H9 (cell line): ENCODE measurements around the gene TM7SF3. TPM values are rescaled to one million over a fixed set of nuclear protein-coding genes. Genes with fewer than 3 reads are reported as not detected.

Experiments
- DNase-seq: peaks from one replicate; pipeline ENCODE4 v3.0.0-alpha.2; 2017
- H2AFZ ChIP-seq: one replicate; pipeline ENCODE4 v1.6.1; 2013; ENCODE audit warnings: mild to moderate bottlenecking, low read length, control low read depth, moderate library complexity
- H2AK5ac ChIP-seq: 2 replicates; pipeline ENCODE4 v1.6.1; 2013; ENCODE audit warnings: low read length, control low read depth, mixed read lengths; ENCODE audit not compliant: insufficient read length
- H2BK120ac ChIP-seq: one replicate; pipeline ENCODE4 v1.6.1; 2013; ENCODE audit warnings: low read depth, mild to moderate bottlenecking, low read length, control low read depth, inconsistent platforms; ENCODE audit not compliant: poor library complexity, severe bottlenecking
- H2BK12ac ChIP-seq: 2 replicates; pipeline ENCODE4 v1.6.1; 2013; ENCODE audit warnings: low read length, control low read depth, mixed read lengths, low read depth; ENCODE audit not compliant: insufficient read length
- H2BK15ac ChIP-seq: 2 replicates; pipeline ENCODE4 v1.6.1; 2013; ENCODE audit warnings: low read depth, low read length, control low read depth
- H2BK20ac ChIP-seq: one replicate; pipeline ENCODE4 v1.6.1; 2013; ENCODE audit warnings: low read depth, mild to moderate bottlenecking, low read length, control low read depth, inconsistent platforms; ENCODE audit not compliant: poor library complexity, severe bottlenecking
- H2BK5ac ChIP-seq: 2 replicates; pipeline ENCODE4 v1.6.1; 2013; ENCODE audit warnings: low read length, control low read depth, mixed read lengths; ENCODE audit not compliant: insufficient read length
- H3K14ac ChIP-seq: 2 replicates; pipeline ENCODE4 v1.6.1; 2013; ENCODE audit warnings: low read length, control low read depth; ENCODE audit not compliant: insufficient read depth
- H3K18ac ChIP-seq: 2 replicates; pipeline ENCODE4 v1.6.1; 2013; ENCODE audit warnings: low read depth, mild to moderate bottlenecking, mixed read lengths, low read length, control low read depth; ENCODE audit not compliant: insufficient read length
- H3K23ac ChIP-seq: 2 replicates; pipeline ENCODE4 v1.6.1; 2013; ENCODE audit warnings: low read length, control low read depth, mixed read lengths, low read depth; ENCODE audit not compliant: insufficient read length
- H3K23me2 ChIP-seq: 2 replicates; pipeline ENCODE4 v1.6.1; 2013; ENCODE audit warnings: low read depth, mild to moderate bottlenecking, mixed read lengths, low read length, control low read depth; ENCODE audit not compliant: insufficient read length, poor library complexity, severe bottlenecking
- H3K27ac ChIP-seq: 2 replicates; pipeline ENCODE4 v1.5.1; 2013; ENCODE audit warnings: low read length, control low read depth, mixed read lengths, low read depth; ENCODE audit not compliant: insufficient read length
- H3K27me3 ChIP-seq: 2 replicates; pipeline ENCODE4 v1.6.1; 2013; ENCODE audit warnings: low read length, control low read depth, inconsistent platforms; ENCODE audit not compliant: insufficient read depth
- H3K4ac ChIP-seq: 2 replicates; pipeline ENCODE4 v1.6.1; 2013; ENCODE audit warnings: low read depth, mild to moderate bottlenecking, control low read depth, inconsistent platforms, low read length, moderate library complexity
- H3K4me1 ChIP-seq: 2 replicates; pipeline ENCODE4 v1.6.1; 2013; ENCODE audit warnings: low read length, control low read depth, inconsistent platforms; ENCODE audit not compliant: insufficient read depth
- H3K4me2 ChIP-seq: 2 replicates; pipeline ENCODE4 v1.6.1; 2013; ENCODE audit warnings: low read length, control low read depth, mixed read lengths; ENCODE audit not compliant: insufficient read length, insufficient read depth
- H3K56ac ChIP-seq: 2 replicates; pipeline ENCODE4 v1.6.1; 2013; ENCODE audit warnings: low read depth, mild to moderate bottlenecking, mixed read lengths, low read length, control low read depth; ENCODE audit not compliant: insufficient read length
- H3K79me1 ChIP-seq: 2 replicates; pipeline ENCODE4 v1.6.1; 2013; ENCODE audit warnings: low read depth, mild to moderate bottlenecking, moderate library complexity, low read length, control low read depth, inconsistent platforms; ENCODE audit not compliant: insufficient read depth, poor library complexity, severe bottlenecking
- H3K79me2 ChIP-seq: 2 replicates; pipeline ENCODE4 v1.6.1; 2013; ENCODE audit warnings: low read length, control low read depth, inconsistent platforms; ENCODE audit not compliant: insufficient read depth
- H3K9ac ChIP-seq: 2 replicates; pipeline ENCODE4 v1.6.1; 2013; ENCODE audit warnings: low read length, control low read depth, mixed read lengths; ENCODE audit not compliant: insufficient read length; ENCODE audit errors: extremely low read depth
- H3K9me3 ChIP-seq: one replicate; pipeline ENCODE4 v1.6.1; 2013; ENCODE audit warnings: low read depth, low read length, inconsistent platforms; ENCODE audit not compliant: control insufficient read depth
- H3T11ph ChIP-seq: one replicate; pipeline ENCODE4 v1.6.1; 2013; ENCODE audit warnings: mild to moderate bottlenecking, low read length, control low read depth, inconsistent platforms
- H4K20me1 ChIP-seq: one replicate; pipeline ENCODE4 v1.6.1; 2013; ENCODE audit not compliant: control insufficient read depth, insufficient read length, insufficient read depth
- H4K5ac ChIP-seq: 2 replicates; pipeline ENCODE4 v1.6.1; 2013; ENCODE audit warnings: low read depth, mild to moderate bottlenecking, mixed read lengths, low read length, control low read depth; ENCODE audit not compliant: insufficient read length
- H4K8ac ChIP-seq: replicated peaks from 2 replicates; pipeline ENCODE4 v1.6.1; 2013; ENCODE audit warnings: low read length, control low read depth, mixed read lengths, low read depth; ENCODE audit not compliant: insufficient read length
- H4K91ac ChIP-seq: 2 replicates; pipeline ENCODE4 v1.6.1; 2013; ENCODE audit warnings: low read depth, mild to moderate bottlenecking, moderate library complexity, mixed read lengths, low read length, control low read depth; ENCODE audit not compliant: insufficient read length
- H3K27ac Mint-ChIP-seq, 3 experiments: 2 replicates in 2 of 3; 3 replicates in 1 of 3; pipeline ENCODE4 v1.8.0; 2020 to 2021; ENCODE audit warnings: mixed read lengths in 3 of 3, mild to moderate bottlenecking in 1 of 3, moderate library complexity in 1 of 3
- H3K27me3 Mint-ChIP-seq: 2 replicates; pipeline ENCODE4 v1.8.0; 2021; ENCODE audit warnings: low read depth, mild to moderate bottlenecking, moderate library complexity, mixed read lengths
- H3K36me3 Mint-ChIP-seq, 3 experiments: 2 replicates in 2 of 3; 3 replicates in 1 of 3; pipeline ENCODE4 v1.8.0; 2020 to 2021; ENCODE audit warnings: low read depth in 3 of 3, mixed read lengths in 3 of 3; ENCODE audit not compliant: insufficient read depth in 1 of 3
- H3K4me1 Mint-ChIP-seq, 2 experiments: 2 replicates each; pipeline ENCODE4 v1.8.0; 2020; ENCODE audit warnings: mixed read lengths in 2 of 2
- H3K4me3 Mint-ChIP-seq, 2 experiments: 2 replicates in 1 of 2; 3 replicates in 1 of 2; pipeline ENCODE4 v1.8.0; 2020 to 2021; ENCODE audit warnings: mild to moderate bottlenecking in 2 of 2, mixed read lengths in 2 of 2, moderate library complexity in 1 of 2
- H3K9me3 Mint-ChIP-seq, 2 experiments: 2 replicates in 1 of 2; 3 replicates in 1 of 2; pipeline ENCODE4 v1.8.0; 2020; ENCODE audit warnings: mild to moderate bottlenecking in 2 of 2, mixed read lengths in 2 of 2, moderate library complexity in 1 of 2
- WGBS: extraction: QIAGEN DNeasy Blood & Tissue Kit; methylation state at CpG from one replicate; pipeline ENCODE4 v1.1.7; 2013; ENCODE audit warnings: missing lambda C conversion rate, low lambda C conversion rate, mixed read lengths; ENCODE audit not compliant: insufficient read length; ENCODE audit errors: extremely low coverage; 5-methylcytosine and 5-hydroxymethylcytosine counted together
- total RNA-seq: library from RNA; stranded (reverse); gene quantifications from 2 replicates; pipeline ENCODE4 v1.2.1, GENCODE V29; 2021
- TF ChIP-seq, protein P1 (sequence below): fragments of 200-600 bp; sonication (generic); conservative IDR thresholded peaks from 3 replicates; pipeline ENCODE4 v1.8.0; 2021; ENCODE audit warnings: antibody characterized with exemption, mild to moderate bottlenecking

TM7SF3 gene
- total RNA-seq, 1 experiment from 2014 or later: 74.9 TPM

DNA sequence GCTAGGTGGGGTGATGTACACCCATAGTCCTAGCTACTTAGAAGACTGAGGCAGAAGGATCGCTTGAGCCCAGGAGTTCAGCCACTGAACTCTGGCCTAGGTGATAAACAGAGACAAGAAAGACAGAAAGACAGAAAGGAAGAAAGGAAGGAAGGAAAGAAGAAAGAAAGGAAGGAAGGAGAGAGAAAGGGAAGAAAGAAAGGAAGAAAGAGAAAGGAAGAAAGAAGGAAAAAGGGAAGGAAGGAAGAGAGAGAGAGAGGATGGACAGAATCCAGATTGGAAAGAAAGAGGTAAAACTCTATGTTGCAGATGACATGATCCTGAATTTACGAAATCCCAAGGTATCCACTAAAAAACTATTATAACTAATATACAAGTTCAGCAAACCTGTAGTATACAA, 84.6 kb downstream of the TM7SF3 start:
- H3K23me2 ChIP-seq: no peaks in the 10 kb centered on the region
- no peak overlapping the region for H3K4ac ChIP-seq
- H3K23ac ChIP-seq: no peak overlapping the region
- no peaks in the 10 kb centered on the region for H4K20me1 ChIP-seq
- no peak overlapping the region for H2BK5ac ChIP-seq
- no peak overlapping the region for H3K56ac ChIP-seq
- H3K9ac ChIP-seq: no peak overlapping the region
- no peak overlapping the region for H3K27ac ChIP-seq
- H2AFZ ChIP-seq: no peak overlapping the region
- H4K91ac ChIP-seq: no peak overlapping the region
- peaks cover 21 to 55% (median 45%) of the 10 kb centered on the region in 3 experiments; a peak in 5 of 7 replicates for H3K36me3 Mint-ChIP-seq
- H2BK120ac ChIP-seq: no peak overlapping the region
- H3K4me2 ChIP-seq: no peak overlapping the region
- H3K9me3 ChIP-seq: no peaks in the 10 kb centered on the region
- DNase-seq: no peak
- no peak overlapping the region for H2AK5ac ChIP-seq
- no peaks in the 10 kb centered on the region for H3K79me1 ChIP-seq
- H3K27me3 ChIP-seq: no peaks in the 10 kb centered on the region
- no peak overlapping the region for H4K5ac ChIP-seq
- no peak overlapping the region for H3T11ph ChIP-seq
- no peaks in the 10 kb centered on the region for H3K9me3 Mint-ChIP-seq
- H3K27me3 Mint-ChIP-seq: no peaks in the 10 kb centered on the region
- H2BK12ac ChIP-seq: no peak overlapping the region
- no peak overlapping the region for H3K4me3 Mint-ChIP-seq
- no CpG with 5 or more reads among the region's 2 CpGs for WGBS
- TF ChIP-seq, protein P1, sequence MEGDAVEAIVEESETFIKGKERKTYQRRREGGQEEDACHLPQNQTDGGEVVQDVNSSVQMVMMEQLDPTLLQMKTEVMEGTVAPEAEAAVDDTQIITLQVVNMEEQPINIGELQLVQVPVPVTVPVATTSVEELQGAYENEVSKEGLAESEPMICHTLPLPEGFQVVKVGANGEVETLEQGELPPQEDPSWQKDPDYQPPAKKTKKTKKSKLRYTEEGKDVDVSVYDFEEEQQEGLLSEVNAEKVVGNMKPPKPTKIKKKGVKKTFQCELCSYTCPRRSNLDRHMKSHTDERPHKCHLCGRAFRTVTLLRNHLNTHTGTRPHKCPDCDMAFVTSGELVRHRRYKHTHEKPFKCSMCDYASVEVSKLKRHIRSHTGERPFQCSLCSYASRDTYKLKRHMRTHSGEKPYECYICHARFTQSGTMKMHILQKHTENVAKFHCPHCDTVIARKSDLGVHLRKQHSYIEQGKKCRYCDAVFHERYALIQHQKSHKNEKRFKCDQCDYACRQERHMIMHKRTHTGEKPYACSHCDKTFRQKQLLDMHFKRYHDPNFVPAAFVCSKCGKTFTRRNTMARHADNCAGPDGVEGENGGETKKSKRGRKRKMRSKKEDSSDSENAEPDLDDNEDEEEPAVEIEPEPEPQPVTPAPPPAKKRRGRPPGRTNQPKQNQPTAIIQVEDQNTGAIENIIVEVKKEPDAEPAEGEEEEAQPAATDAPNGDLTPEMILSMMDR: no peak
- no peak overlapping the region for H3K14ac ChIP-seq
- no peaks in the 10 kb centered on the region for H3K4me1 Mint-ChIP-seq
- no peak overlapping the region for H2BK20ac ChIP-seq
- H3K4me1 ChIP-seq: no peaks in the 10 kb centered on the region
- no peaks in the 10 kb centered on the region for H3K79me2 ChIP-seq
- no peak overlapping the region for H2BK15ac ChIP-seq
- no peak overlapping the region for H3K18ac ChIP-seq
- peak overlapping the region in 1 of 3 experiments; percentile 40; a peak in 1 of 7 replicates for H3K27ac Mint-ChIP-seq
- no peak overlapping the region for H4K8ac ChIP-seq
